Measurements from ENCODE around the gene EEFSEC.

DNA sequence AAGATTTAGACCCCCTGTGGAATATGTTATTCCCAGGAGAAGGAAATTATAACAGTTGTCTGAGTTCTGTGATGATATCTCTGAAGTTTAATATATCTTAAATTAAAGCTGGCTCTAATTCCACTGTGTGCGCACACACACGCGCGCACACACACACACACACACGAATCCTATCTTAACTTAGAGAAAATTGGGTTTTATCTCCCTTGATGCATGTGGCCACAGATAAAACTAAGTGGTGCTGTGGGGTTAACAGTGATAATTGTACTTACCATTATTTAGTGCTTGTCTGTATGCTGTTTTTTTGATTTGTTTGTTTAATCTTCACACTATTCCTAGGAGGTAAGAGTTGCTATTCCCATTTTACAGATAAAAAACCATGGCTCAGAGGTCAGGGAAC is 7.4 kb downstream of the EEFSEC start:
- TF ChIP-seq, protein P1, sequence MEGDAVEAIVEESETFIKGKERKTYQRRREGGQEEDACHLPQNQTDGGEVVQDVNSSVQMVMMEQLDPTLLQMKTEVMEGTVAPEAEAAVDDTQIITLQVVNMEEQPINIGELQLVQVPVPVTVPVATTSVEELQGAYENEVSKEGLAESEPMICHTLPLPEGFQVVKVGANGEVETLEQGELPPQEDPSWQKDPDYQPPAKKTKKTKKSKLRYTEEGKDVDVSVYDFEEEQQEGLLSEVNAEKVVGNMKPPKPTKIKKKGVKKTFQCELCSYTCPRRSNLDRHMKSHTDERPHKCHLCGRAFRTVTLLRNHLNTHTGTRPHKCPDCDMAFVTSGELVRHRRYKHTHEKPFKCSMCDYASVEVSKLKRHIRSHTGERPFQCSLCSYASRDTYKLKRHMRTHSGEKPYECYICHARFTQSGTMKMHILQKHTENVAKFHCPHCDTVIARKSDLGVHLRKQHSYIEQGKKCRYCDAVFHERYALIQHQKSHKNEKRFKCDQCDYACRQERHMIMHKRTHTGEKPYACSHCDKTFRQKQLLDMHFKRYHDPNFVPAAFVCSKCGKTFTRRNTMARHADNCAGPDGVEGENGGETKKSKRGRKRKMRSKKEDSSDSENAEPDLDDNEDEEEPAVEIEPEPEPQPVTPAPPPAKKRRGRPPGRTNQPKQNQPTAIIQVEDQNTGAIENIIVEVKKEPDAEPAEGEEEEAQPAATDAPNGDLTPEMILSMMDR (IDR thresholded peaks at IDR 0.05): no peak
- no peak for TF ChIP-seq ZFX (IDR thresholded peaks at IDR 0.05; ENCODE audit: borderline replicate concordance)
